ES-I3 (cell line): ENCODE results near the gene TSGA10IP.

Source experiments
- H3K36me3 ChIP-seq: 2 replicates; pipeline ENCODE4 v1.6.1; 2013; ENCODE audit warnings: mild to moderate bottlenecking, low read length, control low read depth, moderate library complexity; ENCODE audit not compliant: insufficient read depth
- H3K4me1 ChIP-seq: 2 replicates; pipeline ENCODE4 v1.6.1; 2013; ENCODE audit warnings: mild to moderate bottlenecking, control low read depth, low read length; ENCODE audit not compliant: insufficient read depth
- H3K9ac ChIP-seq: 2 replicates; pipeline ENCODE4 v1.6.1; 2013; ENCODE audit warnings: low read depth, mild to moderate bottlenecking, low read length, moderate library complexity
- H3K9me3 ChIP-seq: 2 replicates; pipeline ENCODE4 v1.6.1; 2013; ENCODE audit warnings: mild to moderate bottlenecking, low read length, moderate library complexity; ENCODE audit not compliant: control insufficient read depth, insufficient read depth

The TSGA10IP gene

DNA sequence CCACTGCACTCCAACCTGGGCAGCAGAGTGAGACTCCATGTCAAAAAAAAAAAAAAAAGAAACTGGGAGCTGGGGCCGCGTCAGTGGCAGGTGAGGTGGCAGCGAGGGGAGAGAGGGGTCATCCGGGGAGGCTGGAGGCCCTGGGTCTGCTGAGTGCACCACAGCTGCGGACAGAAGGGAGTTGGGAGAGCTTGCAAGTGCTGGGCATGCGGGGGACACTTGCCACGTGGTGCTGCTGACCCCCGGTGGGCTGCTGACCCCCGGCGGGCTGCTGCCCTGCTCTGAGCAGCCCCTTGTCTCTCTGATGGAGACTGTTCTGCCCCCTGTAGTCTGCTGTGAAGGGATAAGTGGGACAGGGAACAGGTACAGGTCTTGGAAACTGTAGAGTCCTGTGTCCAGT, 23.4 kb upstream of the TSGA10IP start:
- H3K9me3 ChIP-seq = no peaks in the 10 kb centered on the region
- no peaks in the 10 kb centered on the region; the same call in 1 of the 2 replicates for H3K36me3 ChIP-seq
- peaks cover under 1% of the 10 kb centered on the region; the same call in 1 of the 2 replicates for H3K4me1 ChIP-seq
- no peak overlapping the region for H3K9ac ChIP-seq

DNA sequence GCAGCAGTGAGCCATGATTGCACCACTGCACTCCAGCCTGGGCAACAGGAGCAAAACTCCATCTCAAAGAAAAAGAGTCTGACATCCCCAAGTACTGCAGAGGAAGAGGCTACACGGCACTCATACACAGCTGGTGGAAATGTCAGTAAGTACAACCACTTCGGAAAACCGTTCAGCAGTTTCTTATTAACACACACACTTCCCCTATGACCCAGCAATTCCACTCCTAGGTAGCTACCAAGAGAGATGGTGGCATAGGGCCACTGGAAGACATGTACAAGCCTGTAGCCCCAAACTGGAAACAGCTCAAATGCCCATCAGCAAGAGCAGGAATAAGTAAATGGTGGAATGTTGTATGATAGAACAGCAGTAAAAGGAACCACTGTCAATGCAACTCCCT, 22.7 kb upstream of the TSGA10IP start:
- no peaks in the 10 kb centered on the region for H3K9me3 ChIP-seq
- H3K4me1 ChIP-seq = no peaks in the 10 kb centered on the region; the same call in 1 of the 2 replicates
- no peaks in the 10 kb centered on the region; the same call in 1 of the 2 replicates for H3K36me3 ChIP-seq
- no peak overlapping the region for H3K9ac ChIP-seq

DNA sequence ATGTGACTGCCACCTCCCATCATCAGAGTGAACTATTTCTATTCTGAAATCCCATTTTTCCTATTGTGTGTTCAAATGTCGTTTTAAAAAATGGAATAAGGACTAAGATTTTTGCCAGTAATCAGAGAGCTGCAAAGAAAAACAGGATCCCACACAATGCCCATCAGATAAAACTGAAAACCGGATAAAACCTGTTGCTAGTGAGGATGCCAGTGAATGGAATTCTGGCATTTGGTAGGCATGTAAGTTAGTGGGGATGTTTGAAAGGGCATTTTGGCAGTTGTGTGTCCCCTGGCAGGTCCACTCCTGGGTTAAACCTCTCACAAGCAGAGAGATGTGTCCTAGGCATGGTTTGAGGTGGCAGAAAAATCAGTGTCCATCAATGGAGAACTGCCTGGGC, 19.9 kb upstream of the TSGA10IP start:
- no peaks in the 10 kb centered on the region for H3K9me3 ChIP-seq
- H3K9ac ChIP-seq = no peak overlapping the region
- H3K4me1 ChIP-seq = no peaks in the 10 kb centered on the region; the same call in 1 of the 2 replicates
- no peaks in the 10 kb centered on the region; the same call in 1 of the 2 replicates for H3K36me3 ChIP-seq

DNA sequence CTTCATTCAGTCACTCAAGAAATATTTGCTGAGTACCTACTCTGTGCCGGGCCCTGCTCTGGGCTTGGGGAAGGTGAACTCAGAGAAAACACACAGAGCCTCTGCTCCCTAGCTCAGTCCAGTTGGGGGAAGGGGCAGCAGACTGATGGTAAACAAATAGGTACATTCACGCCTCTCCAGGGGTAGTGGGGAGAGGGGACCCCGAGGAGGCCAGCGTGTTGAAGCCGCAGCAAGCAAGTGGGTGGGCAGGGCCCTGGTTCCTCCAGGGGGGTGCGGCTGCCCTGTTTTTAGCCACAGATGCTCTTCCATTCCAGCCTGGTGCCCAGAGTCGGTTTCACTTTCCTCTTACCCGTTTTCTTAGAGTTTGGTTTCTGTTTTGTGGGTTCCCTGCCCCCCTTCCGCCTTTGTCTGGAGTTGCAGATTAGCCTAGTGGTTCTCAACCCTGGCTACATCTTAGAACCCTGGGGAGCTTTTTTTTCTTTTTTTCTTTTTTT, 17.3 kb upstream of the TSGA10IP start:
- H3K36me3 ChIP-seq = no peaks in the 10 kb centered on the region
- H3K9me3 ChIP-seq = no peaks in the 10 kb centered on the region
- H3K4me1 ChIP-seq = peaks cover 9% of the 10 kb centered on the region; the same call in 1 of the 2 replicates
- no peak overlapping the region for H3K9ac ChIP-seq

DNA sequence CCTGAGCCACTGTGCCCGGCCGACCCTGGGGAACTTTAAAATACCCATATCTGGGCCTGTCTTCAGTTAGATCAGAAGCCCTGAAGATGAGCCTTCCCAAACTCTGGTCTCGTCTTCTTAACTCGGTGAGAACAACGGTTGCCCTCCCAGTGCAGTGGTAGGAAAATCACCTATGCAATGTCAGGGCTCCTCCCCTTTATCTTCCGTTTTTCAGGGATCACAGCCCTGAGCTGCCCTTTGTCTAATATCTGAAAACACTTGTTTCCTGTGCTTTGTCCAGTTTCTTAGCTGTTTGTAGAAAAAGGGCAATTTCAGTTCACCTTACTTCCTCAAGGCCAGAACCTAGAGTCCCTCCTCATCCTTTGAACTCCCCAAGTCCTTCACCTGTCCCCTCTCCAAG, 16.6 kb upstream of the TSGA10IP start:
- Histone ChIP-seq H3K9ac (no peak overlapping the region), H3K9me3 (no peaks in the 10 kb centered on the region), H3K36me3 (no peaks in the 10 kb centered on the region), H3K4me1 (peaks cover 9% of the 10 kb centered on the region; the same call in 1 of the 2 replicates)

DNA sequence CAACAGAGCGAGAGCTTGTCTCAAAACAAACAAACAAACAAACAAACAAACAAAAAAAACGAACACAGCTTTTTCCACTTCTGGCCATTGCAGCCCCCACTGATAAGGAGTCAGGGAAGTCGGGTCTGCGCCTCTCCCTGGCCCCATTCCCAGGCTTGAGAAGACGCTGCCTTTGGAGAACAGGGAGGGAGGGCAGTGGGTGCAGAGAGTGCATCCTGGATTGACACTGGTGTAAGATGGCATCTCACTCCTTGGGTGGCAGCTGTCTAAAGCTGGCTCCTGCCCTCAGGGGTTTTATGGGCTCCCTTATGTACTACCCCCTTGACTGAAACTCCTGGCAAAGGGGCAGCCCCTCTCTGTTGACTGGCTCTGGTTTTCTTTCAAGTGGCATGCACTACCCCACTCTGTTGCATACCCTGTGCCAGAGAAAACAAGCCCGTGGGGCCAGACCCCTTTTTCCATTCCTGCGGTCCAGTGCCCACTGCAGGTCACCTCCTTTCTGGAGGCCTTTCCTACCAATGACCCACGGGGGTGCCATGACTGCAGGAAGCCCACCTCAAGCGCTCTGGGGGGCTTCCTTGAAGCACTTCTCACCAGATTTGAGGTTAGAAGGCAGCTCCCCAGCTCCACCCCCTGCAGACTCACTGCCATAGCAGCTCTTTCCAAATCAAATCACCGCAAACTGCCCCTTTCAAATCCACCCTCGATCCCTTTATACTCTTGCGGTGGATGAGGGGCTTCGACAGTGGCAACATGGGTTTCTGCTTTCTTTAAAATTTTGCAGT, 13.3 kb upstream of the TSGA10IP start:
- peak overlapping the region; percentile 54; the same call in 1 of the 2 replicates for H3K9ac ChIP-seq
- H3K9me3 ChIP-seq = no peaks in the 10 kb centered on the region
- H3K36me3 ChIP-seq = no peaks in the 10 kb centered on the region
- H3K4me1 ChIP-seq = peaks cover 9% of the 10 kb centered on the region; the same call in 1 of the 2 replicates

DNA sequence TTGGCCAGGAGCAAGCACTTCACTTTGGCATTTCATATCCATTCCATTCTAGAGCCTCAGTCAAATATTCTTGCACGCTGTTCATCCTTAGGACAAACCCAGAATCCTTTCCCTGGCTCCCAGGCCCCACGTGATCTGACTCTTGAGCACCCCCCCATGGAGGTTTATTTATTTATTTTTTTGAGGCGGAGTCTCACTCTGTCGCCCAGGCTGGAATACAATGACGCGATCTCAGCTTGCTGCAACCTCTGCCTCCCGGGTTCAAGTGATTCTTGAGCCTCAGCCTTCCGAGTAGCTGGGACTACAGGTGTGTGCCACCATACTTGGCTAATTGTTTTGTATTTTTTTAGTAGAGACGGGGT, 12.7 kb upstream of the TSGA10IP start:
- H3K36me3 ChIP-seq = no peaks in the 10 kb centered on the region
- peak overlapping the region; percentile 54; the same call in 1 of the 2 replicates for H3K9ac ChIP-seq
- peaks cover 12% of the 10 kb centered on the region for H3K4me1 ChIP-seq
- H3K9me3 ChIP-seq = no peaks in the 10 kb centered on the region

DNA sequence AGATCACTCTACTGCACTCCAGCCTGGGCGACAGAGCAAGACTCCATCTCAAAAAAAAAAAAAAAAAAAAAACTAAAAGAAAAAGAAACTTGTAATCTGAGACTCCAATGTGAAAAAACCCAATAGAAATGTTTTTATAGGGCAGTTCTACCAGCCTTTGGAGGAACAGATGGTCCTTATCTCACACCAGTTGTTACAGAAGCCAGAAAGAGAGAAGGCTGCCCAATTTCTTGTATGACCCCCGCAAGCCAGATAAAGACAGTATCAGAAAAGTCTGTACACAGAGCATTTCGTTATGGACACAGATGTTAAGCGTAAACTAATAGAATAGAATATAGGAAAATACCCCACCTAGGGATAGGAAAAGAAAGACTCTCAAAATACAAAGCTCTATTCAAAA, 11.3 kb upstream of the TSGA10IP start:
- peaks cover 16% of the 10 kb centered on the region for H3K4me1 ChIP-seq
- no peak overlapping the region for H3K9ac ChIP-seq
- no peaks in the 10 kb centered on the region for H3K9me3 ChIP-seq
- H3K36me3 ChIP-seq = no peaks in the 10 kb centered on the region

DNA sequence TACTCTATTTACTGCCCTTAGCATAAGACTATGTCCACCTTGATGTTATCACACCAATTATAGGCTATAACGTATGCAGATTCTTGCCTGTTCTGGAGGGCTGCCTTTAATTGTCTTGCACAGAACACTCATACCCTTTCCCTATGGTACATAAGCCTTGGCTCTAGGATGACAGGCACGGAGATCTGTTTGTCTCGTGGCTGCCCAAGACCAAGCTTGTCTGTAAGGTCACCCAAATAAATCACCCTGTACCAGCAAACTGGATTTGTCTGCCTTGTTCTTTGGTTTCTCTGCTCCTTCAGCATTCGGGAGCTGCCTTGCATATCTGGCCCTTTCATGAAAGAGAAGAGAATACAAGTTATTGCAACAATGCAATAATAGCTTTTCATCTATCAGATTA, 7.5 kb upstream of the TSGA10IP start:
- Histone ChIP-seq H3K36me3 (no peaks in the 10 kb centered on the region), H3K4me1 (peaks cover 7% of the 10 kb centered on the region), H3K9me3 (no peaks in the 10 kb centered on the region), H3K9ac (no peak overlapping the region)

DNA sequence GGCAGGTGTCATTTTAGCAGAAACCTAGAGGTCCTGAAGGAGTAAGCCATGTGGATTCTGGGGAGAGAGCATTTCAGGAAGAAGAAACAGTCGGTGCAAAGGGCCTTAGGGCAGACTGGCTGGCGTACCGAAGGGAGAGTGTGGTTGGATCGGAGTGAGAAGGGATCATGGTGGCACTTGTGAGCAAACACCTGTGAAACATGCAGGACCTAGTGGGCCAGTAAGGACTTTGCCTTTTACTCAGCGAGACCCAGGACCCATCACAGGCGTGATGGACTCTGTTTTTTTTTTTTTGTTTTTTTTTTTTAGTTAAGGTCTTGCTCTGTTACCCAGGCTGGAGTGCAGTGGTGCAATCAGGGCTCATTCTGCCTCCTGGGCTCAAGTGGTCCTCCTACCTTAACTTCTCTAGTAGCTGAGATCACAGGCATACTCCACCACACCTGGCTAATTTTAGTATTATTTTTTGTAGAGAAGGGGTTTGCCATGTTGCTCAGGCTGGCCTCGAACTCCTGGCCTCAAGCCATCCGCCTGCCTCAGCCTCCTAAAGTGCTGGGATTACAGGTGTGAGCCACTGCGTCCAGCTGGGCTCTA, 3.5 kb upstream of the TSGA10IP start:
- Histone ChIP-seq H3K4me1 (peaks cover 19% of the 10 kb centered on the region), H3K9ac (no peak overlapping the region), H3K9me3 (no peaks in the 10 kb centered on the region), H3K36me3 (no peaks in the 10 kb centered on the region)

DNA sequence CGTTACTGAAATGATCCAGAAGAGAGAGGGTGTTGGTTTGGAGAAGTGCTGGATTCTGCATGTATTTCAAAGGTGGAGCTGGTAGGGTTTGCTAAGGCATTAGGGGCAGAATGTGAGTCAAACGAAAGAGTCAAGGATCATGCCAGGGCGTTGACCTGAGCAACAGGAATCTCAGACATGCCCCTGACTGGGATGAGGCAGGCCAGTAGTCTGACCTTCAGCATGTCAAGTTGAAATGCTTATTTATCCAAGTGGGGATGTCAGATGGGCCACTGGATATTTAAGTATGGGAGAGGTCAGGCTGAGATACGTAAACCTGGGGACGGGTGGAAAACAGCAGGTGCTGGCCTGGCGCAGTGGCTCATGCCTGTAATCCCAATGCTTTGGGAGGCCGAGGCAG, 2.7 kb upstream of the TSGA10IP start:
- Histone ChIP-seq H3K9me3 (no peaks in the 10 kb centered on the region), H3K36me3 (no peaks in the 10 kb centered on the region), H3K9ac (no peak overlapping the region), H3K4me1 (peaks cover 16% of the 10 kb centered on the region)

DNA sequence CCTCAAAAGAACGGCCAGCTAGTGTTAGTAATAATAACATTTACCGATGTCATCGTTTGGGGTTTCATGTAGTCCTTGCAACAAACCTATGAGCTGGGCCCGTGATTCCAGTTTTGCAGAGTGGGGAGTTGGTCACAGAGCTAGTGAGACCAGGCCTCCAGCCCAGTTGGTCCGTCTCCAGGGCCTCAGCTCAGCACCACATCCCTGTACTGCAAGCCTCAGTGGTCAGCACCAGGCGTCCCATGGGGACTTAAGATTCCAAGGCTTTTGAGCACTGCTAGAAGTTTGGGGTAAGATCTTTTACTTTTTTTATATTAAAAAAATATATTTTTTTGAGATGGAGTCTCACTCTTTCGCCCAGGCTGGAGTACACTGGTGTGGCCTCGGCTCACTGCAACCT, 1.1 kb upstream of the TSGA10IP start:
- no peak overlapping the region for H3K9ac ChIP-seq
- H3K4me1 ChIP-seq = peaks cover 12% of the 10 kb centered on the region; the same call in 1 of the 2 replicates
- H3K36me3 ChIP-seq = no peaks in the 10 kb centered on the region
- no peaks in the 10 kb centered on the region for H3K9me3 ChIP-seq

DNA sequence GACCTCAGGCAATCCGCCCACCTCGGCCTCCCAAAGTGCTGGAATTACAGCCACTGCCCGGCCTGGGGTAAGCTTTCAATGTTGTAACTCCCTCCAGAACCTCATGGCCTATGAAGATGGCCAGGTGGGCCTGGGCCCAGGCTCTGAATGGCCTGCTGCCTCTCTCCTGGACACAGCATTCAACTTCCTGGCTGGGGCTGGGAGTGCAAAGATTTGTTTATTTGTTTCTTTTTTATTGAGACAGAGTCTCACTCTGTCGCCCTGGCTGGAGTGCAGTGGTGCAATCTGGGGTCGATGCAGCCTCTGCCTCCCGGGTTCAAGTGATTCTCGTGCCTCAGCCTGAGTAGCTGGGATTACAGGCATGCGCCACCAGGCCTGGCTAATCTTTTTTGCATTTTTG, 513 bp upstream of the TSGA10IP start:
- Histone ChIP-seq H3K9ac (no peak overlapping the region), H3K4me1 (peaks cover 12% of the 10 kb centered on the region; the same call in 1 of the 2 replicates), H3K36me3 (no peaks in the 10 kb centered on the region), H3K9me3 (no peaks in the 10 kb centered on the region)

DNA sequence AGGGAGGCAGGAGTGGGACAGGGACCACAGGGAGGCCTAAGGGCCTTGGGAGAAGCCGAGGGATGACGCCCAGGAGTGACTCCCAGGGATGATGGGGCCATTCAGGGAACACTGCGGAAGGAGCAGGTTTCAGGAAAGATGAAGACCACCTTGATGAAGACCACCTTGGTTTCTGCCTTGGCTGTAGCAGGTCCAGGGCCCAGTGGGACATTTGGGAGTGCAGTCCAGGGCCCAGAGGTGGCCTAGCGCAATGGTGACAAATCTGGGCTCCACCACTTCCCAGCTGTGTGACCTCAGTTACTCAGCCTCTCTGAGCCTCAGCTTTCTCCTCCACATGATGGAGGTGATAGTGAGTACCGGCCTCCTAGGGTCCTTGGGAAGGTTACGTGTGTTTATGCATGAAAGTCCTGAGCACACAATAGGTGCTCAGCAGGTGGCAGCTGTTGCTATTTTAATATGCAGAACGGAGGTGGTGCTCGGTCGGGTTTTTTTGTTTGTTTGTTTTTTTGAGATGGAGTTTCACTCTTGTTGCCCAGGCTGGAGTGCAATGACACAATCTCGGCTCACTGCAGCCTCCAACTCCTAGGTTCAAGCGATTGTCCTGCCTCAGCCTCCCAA, 770 bp downstream of the TSGA10IP start:
- Histone ChIP-seq H3K4me1 (peaks cover 12% of the 10 kb centered on the region; the same call in 1 of the 2 replicates), H3K9ac (no peak overlapping the region), H3K9me3 (no peaks in the 10 kb centered on the region), H3K36me3 (no peaks in the 10 kb centered on the region)
